Measurements from ENCODE around the gene SLAMF9.

DNA sequence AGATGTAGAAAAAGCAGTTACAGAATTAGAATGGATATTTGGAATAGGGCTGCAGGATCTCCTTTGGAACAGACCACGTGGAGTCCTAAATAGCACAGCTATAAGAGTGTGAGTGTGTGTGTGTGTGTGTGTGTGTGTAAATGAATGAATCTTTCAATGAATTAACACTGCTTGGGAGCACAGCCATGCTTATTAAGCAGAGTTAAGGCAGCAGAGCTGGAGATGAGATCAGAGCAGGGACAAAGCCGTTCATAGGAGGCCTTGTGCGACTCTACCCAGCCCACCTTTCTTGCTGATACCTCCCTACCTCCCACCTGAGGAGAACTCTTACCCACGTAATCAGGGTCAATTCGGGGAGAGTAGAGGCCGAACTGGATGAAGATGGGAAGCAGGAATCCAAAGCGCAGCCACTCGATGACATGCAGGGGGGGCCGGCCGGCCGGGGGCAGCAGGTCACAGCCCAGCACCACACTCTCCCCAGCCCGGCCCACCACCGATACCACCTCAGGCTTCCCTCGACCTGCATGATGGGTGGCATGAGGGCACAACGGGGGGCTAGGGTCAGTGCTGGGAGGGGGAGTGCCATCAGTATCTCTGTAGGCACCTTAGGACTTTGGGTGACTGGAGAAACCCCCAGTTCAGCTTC is 11.3 kb downstream of the SLAMF9 start:
- TF ChIP-seq CTCF (IDR thresholded peaks at IDR 0.05; ENCODE audit: insufficient read depth, low read depth, low read length) (no peak), EZH2 (IDR thresholded peaks at IDR 0.05; ENCODE audit: insufficient read depth, low read length) (no peak)

Measured in astrocyte (in vitro differentiated cells and primary cell).